GM21723 (cell line): Measurements from ENCODE around the gene SDK2.

Experiments
- ATAC-seq: cut with Tn5 transposase; IDR thresholded peaks from one replicate; pipeline ENCODE4 v1.9.1; 2021; ENCODE audit warnings: mild to moderate bottlenecking, moderate library complexity; ENCODE audit not compliant: unreplicated experiment

Gene SDK2

DNA sequence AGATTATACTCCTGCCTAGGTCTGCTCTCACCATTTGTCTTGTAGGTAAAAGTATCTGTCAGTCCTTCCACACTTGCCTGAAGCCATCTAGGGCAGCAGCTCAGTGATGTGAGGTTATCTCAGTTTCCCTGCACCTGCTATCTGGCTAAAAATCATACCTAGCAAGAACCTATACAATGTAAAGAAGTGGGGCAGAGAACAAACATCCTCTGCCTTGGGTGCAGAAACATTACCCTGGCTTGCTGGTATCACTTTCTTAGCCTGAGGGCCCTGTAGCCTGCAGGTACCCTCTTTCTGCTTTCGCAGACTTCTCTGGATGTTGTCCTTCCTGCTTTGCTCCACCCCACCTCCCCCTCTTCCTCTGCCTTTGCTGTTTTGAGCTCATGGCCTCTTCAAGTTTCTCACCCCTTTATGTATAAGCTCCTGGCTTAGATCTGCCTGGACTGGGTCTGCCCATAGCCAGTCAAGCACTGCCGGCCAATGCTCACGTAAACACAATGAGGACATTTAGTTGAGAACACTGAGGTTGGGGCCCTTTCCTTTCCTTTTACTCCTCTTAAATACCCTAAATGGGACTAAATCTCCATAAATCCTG is 8.7 kb upstream of the SDK2 start:
- ATAC-seq: no peak

DNA sequence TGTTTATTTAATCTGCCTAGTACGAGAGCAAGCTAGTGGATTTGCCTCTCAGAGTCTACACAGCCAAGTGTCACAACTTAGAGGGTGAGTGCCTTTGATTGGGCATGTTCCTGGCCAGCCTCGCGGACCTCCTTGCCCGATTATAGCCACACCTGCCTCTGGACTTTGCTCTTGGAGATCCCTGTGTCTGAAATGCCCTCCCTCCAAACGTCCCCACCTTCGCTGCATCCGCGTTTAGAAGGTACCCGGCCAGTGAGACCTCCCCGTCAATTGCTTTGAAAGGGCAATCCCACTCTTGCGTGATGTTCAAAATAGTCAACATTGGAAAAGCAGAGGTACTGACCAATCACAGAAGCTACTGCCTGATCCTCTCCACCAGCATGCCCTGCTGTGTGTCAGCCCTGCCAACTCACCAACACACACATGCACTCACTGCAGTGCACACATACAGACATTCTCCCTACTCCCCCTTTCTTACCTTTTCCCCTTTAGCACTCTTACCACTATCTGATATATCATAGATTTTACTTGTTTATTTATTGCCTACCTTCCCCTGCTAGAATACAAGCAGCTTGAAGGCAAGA is 6.5 kb upstream of the SDK2 start:
- ATAC-seq: no peak

DNA sequence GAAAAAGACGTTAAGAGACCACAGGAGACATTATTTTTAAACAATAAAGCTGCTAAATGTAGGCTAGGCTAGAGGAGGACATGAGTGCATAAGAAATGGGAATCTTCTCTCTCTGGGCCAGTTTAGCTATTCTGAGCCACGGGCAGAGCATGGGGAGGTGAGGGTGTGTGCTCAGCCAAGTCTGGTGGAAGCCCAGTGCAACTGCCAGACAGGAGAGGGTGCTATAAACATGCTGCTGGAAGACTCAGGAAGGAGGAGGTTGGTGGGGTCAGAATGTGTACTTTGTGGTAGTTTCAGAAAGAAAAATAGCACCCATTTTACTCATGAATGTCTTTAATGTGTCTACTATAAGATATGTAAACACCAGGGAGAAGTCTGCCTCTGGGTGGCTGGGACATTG is 5.9 kb upstream of the SDK2 start:
- ATAC-seq: no peak

DNA sequence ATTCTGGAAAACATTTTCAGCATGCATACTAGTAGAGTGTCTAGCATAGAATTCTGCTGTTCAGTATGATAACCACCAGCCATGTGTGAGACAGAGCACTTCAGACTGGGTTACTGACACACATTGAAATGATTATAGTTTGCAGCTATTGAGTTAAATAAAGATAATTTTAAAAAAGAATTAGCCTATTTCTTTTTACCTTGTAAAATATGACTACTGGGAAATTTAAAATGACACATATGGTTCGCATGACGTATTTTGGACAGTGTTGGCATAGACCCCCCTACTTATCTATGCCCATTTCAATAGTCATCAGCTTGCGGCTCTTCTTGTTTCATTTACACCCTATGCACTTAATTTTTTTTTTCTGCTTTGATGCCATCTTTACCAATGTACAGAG is 4.7 kb upstream of the SDK2 start:
- no peak for ATAC-seq

DNA sequence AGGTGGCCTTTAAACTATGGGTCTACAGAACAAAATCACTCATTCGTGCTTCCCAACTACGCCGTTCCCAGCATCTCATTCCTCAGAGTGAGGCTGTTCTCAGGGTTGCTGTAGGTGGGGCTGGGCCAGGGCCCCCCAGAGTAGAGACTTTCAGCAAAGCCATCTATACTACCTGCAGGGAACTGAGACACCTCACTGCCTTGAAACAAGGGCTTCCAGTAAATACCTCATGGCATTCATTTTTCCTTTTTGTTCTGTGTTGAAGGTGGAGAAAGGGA is 4.2 kb upstream of the SDK2 start:
- no peak for ATAC-seq

DNA sequence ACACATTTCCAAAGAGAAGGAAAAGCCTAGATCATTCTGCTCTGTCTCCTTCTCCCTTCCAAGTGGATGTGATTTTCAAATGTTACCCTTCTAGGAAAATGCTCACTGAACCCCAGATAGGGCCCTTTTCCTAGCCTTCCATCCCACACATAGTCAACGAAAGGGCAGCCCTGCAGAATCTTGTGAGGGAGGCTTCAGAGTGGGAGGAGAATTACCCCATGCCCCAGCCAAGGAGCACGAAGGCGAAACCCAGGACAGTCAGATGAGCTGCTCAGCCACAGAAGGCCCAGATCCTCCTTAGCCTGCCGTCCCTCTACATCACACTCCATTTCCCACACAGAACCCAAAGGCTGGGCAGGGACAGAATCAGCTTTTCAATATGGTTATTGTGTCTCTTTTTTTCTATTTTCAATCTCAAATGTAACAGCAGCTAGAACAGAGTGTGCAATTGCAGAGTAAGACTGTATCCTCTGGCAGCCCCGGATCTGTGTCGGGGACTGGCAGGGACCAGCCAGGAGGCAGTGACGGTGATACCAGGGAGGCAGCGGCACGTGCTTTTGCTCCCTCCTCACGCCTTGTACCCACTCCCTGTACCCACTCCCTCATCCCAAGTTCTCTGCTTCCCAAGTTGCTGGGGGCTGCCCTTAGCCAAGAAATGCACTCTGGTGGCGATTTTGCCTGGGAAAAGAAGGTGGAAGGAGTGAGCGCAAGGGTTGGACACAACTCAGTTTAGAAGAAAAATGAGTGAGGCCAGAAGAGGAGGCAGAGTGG is 3.7 kb upstream of the SDK2 start:
- no peak for ATAC-seq

DNA sequence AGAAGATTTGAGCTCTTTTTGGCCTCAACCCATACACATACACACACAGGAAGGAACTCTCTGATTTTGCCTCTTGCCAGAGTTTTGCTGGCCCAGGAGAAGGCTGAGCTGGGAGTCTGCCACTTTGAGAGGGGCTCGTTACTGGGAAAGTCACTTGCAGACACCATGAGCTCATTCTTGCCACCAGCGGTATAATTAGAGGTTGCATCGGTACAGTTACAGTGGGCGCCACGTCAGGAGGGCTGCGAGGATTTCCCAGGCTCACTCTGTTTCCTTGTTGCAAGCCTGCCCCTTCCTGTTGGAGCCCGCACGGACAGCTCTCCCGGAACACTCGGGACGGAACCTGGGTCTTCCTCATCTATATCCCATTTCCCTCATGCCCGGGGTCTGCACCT is 3.1 kb upstream of the SDK2 start:
- ATAC-seq: no peak

DNA sequence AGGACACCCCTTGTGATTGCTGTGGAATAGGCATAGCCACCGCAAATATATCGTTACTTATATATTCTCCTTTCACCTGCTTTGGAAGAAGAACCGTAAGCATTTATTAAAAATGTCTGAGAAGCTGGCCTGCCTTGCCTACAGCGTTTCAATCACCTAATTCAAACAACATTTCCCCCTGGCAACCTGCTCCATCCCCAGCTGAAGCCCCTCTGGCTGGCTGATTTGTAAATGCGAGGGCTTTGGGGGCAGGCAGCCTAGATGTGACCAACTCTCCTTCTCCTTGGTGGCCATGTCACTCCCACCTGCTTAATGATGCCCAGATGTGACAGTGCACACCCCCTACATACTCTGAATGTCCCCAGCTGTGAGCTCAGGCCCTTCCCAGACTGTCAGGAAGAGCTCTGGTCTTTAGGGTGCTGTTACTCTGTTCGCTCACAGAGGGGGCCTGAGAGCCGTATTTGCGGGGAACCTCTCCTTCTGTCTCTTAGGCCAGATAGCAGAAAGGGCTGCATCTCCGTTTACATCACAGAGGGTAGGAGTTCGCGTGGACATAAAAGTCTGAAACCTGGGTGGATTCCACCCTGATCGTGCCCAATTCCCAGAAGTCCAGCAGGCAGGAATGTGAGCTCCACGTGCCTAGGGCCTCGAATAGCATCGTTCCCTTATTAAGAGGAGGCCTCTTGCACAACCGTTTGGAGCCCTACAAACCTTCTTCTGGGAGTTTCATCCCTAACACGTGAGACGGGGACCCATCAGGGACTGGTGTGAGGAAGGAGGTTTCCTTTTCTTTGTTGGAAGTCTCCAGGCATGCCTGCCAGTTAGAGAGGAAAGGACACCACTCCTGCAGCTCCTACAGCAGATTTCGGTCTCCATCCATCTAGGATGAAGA is 2.4 kb upstream of the SDK2 start:
- no peak for ATAC-seq

DNA sequence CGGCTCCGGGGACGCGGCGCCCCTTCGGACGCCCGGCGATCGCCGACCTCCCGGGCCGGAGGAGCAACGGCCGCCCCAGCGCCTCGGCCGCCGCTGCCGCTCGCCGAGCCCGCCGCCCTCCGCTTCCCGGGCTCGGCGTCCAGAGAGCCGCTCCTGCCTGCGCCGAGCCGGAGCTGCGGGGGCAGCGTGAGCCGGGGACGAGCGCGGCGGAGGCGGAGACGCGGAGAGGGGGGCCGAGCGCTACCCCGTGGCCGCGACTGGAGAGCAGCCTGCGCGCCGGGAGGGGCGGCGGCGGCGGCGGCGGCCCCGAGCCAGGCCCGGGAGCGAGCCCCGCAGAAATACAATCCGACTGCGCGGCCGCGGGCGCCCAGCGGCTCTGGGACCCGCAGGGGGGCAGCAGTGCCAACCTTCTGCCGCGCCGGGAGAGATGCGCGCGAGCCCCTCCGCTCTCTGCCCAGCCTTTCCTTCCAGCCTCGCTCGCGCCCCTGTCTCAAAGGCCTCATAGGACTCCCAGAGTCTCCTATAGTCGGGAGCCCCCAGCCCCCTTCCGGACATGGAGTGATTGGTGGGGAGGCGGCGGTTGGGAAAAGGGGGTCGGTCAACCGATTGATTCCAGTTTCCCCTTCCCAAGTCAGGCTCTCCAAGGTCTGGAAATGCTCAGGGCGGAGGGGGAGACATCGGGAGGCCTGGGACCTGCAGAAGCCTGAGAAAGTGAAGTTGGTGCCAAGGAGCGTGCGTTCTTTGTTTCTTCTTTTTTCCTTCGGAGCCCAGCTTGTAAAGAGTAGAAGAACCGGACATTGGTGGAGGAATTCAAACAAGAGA is 1.0 kb upstream of the SDK2 start:
- ATAC-seq: no peak

DNA sequence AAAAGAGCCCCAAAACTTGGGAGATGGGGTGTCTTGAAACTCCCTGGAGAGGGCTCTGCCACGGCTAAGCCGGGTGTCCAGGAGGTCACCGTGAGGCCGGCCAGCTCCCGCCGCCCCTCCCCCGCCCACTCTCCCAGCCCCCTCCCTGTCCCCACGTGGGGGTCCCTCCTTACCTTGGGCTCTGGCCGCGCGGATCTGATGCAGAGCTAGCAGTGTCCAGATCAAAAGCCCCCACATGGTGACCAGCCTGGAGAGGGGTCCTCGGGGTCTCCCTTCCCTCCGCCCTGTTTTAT is 447 bp downstream of the SDK2 start:
- ATAC-seq: no peak

DNA sequence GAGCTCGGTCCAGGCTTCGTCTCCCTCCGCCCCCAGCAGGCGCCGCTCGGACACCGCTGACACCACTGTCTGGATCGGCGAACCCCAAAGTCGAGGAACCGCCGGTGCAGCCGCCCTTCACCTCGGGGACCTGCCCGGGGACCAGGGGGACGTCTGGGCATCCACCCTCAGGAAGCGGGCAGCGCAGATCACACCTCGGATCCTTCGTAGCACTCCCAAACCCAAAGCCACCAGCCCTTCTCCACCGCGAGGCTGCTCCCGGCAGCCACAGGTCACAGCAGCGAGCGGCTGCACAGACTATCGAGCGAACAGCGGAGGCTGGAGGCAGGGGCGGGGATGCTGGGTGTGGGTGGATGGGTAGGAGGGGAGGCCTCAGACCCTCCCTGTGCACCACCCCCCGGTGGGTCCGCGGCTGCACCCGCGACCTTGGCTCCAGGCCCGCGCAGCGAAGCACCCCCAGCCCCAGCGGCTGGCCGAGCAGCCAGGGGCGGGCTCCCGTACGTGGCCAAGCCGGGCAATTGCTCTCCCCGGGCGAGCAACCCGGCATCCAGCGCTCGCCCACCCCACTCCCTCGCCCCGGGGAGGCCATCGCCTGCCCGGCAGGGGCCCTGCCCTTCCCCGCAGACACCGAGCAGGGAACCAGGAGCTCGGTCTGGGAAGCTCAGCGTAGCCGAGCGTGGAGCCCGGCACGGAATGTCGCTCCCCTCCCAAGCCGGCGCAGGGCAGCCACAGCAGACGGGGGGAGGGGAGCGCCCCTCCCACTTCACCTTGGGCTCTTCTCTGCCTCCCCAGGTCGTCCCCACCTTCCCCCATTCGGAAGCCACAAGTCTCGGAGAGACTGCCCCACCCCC is 1.0 kb downstream of the SDK2 start:
- ATAC-seq: no peak

DNA sequence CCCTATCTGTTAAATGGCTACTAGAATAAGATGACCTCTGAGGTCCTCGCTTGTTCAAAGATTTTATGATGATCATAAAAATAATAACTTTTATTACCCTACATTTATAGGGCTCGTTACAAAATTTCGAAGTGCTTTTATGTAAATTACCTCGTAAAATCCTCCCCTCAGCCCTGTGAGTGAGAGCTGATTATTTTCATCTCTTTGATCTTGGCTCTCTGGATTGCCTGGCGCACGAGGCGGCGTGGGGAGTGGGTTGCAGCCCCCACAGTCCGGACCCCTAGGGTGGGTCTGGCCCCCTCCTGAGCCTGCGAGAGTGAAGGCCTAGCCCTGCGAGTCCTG is 1.6 kb downstream of the SDK2 start:
- no peak for ATAC-seq

DNA sequence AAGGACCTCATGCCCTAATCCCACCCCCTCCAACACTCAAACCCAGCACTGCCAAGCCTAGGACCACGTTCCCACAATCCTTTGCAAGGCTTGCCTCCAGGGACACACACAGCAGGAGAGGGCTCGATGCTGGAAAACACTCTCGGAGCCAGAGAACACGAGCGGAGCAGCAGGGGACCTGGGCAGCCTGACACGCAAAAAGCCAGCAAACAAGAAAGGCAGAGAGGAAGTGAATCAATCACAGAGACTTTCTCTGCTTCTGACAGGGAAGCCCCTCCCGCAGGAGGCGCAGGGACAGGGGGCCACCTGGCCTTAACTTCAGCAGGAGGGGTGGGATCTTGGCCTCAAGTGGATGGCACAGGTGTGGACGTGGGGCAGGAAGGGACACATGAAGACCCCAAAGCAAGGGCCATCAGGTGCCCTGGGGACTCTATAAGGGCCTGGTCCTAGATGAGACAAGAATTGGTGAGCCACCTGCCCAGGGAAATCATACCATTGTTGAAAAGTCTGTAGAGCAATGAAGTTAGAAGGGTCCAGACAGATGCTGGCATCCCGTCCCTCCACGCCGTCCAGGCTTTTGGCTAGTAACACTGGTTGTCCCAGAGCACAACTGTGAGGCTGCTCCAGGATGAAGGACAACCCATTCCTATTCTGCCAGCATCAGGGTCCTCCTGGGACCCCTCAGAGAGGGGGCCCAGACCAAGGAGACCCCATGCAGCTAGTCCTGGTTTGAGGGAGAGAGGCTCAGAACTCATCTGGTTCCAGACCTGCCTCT is 2.2 kb downstream of the SDK2 start:
- no peak for ATAC-seq

DNA sequence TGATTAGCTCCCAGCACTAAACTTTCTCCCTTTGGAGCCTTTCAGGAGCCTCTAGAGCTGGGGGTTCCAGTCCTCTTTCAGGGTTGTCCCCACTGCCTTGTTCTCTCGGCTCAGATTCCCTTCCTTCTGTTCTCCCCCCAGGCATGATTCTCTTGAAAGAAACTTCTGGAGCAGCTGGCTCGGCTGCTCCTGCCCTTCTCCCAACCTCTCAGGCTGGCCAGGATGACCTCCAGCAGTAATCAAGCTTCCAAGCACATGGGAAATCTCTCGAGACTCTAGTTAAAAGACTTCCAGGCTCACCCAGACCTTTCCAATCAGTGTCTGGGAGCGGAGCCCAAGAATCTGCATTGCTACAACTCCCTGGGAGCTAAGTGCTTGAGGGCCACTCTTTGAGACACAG is 3.6 kb downstream of the SDK2 start:
- no peak for ATAC-seq

DNA sequence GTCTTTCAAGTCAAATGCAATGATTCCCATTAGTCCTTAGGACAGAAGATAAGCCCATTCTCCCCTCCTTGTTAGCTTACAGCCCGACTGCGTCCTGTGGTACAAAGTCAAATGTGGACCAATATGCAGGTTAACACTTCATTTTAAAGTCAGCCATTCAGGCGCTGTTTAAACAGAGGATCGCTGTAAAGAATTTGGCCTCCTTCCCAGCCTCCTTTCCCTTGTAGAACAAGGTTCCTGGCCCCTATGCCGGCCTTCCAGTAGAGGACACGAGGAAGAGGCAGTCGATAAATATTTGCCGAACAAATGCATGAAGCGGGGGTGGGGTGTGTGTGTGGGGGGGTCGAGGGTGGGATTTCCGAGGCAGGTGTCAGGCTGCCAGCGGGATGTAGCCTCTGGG is 4.3 kb downstream of the SDK2 start:
- ATAC-seq: no peak

DNA sequence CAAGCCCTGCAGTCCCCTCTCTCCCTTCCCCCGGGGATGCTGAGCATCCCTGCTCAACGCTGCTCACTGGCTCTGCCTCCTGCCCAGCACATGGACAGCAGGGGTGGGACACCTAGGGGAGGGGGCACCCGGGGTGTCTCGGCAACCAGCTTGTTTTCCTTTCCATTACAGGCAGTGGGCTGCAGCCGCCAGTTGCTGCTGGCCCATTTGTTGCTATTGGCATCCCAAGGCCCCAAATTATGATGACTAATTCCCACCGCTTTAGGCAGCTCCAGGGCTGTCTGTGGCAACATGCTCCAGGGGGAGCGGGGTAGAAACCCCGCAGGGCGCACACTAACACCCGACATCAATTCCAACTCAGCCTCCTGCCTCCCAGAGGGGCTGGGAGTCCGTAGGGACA is 4.9 kb downstream of the SDK2 start:
- ATAC-seq: no peak

DNA sequence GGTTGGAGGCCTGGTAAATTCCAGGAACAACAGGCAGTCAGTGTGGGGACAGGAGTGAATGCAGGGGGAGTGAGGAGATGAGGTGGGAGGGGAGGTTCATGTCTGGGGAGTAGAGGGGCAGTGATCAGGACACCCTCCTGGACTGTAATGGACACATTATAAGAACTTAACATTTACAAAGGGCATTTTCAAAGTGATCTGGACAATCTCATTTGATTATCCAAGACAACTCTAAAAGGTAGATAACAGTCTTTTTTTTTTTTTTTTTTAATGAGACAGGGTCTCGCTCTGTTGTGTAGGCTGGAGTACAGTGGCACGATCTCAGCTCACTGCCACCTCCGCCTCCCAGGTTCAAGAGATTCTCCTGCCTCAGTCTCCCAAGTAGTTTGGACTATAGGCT is 5.7 kb downstream of the SDK2 start:
- ATAC-seq: no peak

DNA sequence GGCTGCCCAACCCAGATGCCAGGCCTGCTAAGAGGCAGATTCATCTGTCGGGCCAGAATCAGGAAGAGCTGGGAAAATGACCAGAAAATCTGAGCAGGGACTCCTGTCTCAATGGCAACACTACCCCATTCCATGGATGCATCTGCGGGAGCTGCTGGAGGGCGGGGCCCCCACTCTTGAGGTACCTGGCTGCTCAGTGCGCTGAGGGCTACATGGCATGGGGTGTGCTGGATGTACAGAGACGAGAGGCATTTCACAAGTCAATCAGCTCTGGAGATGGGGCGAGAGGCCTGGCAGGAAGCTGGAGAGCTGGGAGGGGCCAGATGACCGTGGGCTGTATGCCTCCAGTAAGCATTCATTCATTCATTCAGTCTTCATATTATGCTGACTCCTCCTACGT is 6.4 kb downstream of the SDK2 start:
- ATAC-seq: no peak

DNA sequence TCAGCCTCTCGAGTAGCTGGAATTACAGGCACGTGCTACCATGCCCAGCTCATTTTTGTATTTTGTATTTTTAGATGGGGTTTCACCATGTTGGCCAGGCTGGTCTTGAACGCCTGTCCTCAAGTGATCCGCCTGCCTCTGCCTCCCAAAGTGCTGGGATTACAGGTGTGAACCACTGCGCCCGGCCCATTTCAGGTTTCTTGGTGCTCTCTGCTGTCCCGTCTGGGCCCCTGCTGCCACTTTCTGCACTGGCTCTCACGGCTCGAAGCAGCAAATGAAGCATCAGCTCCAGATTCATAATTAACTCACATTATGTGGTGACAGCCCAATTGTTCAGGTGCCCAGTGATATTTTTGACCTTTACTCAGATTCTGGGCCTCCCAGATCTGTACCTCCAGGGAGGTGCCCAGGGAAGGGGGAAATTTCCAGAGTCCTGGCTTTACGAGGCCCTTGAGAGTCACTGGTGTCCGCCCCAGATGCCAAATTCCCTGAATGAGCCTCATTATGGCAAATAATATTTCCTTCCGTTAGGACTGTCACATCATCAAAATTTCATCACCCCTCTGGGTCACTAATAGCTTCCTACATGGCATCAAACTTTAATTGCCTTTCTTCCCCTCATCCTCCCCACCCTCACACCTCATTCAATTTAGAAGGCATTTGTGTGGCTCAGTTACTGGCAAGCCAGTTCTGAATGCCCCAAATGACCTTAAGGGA is 9.0 kb downstream of the SDK2 start:
- ATAC-seq: no peak
